ENCODE results near the gene SLC25A25.

- TF ChIP-seq, protein P1, sequence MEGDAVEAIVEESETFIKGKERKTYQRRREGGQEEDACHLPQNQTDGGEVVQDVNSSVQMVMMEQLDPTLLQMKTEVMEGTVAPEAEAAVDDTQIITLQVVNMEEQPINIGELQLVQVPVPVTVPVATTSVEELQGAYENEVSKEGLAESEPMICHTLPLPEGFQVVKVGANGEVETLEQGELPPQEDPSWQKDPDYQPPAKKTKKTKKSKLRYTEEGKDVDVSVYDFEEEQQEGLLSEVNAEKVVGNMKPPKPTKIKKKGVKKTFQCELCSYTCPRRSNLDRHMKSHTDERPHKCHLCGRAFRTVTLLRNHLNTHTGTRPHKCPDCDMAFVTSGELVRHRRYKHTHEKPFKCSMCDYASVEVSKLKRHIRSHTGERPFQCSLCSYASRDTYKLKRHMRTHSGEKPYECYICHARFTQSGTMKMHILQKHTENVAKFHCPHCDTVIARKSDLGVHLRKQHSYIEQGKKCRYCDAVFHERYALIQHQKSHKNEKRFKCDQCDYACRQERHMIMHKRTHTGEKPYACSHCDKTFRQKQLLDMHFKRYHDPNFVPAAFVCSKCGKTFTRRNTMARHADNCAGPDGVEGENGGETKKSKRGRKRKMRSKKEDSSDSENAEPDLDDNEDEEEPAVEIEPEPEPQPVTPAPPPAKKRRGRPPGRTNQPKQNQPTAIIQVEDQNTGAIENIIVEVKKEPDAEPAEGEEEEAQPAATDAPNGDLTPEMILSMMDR (IDR thresholded peaks at IDR 0.05): no peak
- no peak for TF ChIP-seq POLR2A (IDR thresholded peaks at IDR 0.05)
These were observed 87.9 kb downstream of the SLC25A25 start for GRCh38 chr9:128155736-128156500.

Measured in esophagus squamous epithelium (tissue), 4 donors.